Esophagus squamous epithelium (tissue), 5 donors: ENCODE results near the gene CDK17. TPM values are rescaled to one million over a fixed set of nuclear protein-coding genes. Genes with fewer than 3 reads are reported as not detected.

Source experiments
- DNase-seq: peaks from one replicate; lab custom pipeline; 2025; lab: John Stamatoyannopoulos, UW
- H3K27ac ChIP-seq, 4 donors: fragments of 200-600 bp; sonication (generic); one replicate each; pipeline ENCODE4 v1.5.1; 2016 to 2019; ENCODE audit warnings: mild to moderate bottlenecking in 1 of 4
- H3K27me3 ChIP-seq, 4 donors: fragments of 200-600 bp; sonication (generic); 1 replicate in 3 of 4; 2 replicates in 1 of 4; pipeline versions ENCODE4 v1.5.1 to v1.6.0; 2017 to 2021; ENCODE audit warnings: antibody characterized with exemption in 1 of 4
- H3K36me3 ChIP-seq, 3 donors: fragments of 200-600 bp; sonication (generic); one replicate each; pipeline ENCODE4 v1.5.1; 2016 to 2019
- H3K4me1 ChIP-seq, 3 donors: fragments of 200-600 bp; sonication (generic); one replicate each; pipeline ENCODE4 v1.5.1; 2017 to 2019
- H3K4me3 ChIP-seq, 4 donors: fragments of 200-600 bp; sonication (generic); 1 replicate in 3 of 4; 2 replicates in 1 of 4; pipeline ENCODE4 v1.5.1; 2016 to 2019; ENCODE audit warnings: mild to moderate bottlenecking in 2 of 4, moderate library complexity in 1 of 4
- H3K9me3 ChIP-seq, 3 donors: fragments of 200-600 bp; sonication (generic); one replicate each; pipeline ENCODE4 v1.5.1; 2016 to 2019
- CTCF ChIP-seq, 6 experiments: fragments of 450-650 bp in 4 of 6; fragments of 200-600 bp in 2 of 6; sonication (generic) in 2 of 6; IDR thresholded peaks; one replicate each; pipeline ENCODE4 v1.5.1; 2016 to 2019; ENCODE audit warnings: antibody characterized with exemption in 6 of 6, mild to moderate bottlenecking in 4 of 6, moderate library complexity in 4 of 6
- POLR2A ChIP-seq, 4 donors: fragments of 450-650 bp; IDR thresholded peaks; one replicate each; pipeline ENCODE4 v1.6.1; 2017; ENCODE audit warnings: antibody characterized with exemption in 4 of 4, mild to moderate bottlenecking in 4 of 4, moderate library complexity in 3 of 4
- WGBS, 2 donors: methylation state at CpG; one replicate each; pipeline ENCODE4 v1.1.5; 2018; 5-methylcytosine and 5-hydroxymethylcytosine counted together
- intact Hi-C: fragments of 100-400 bp; cut with DNase I; formaldehyde crosslinking; loops from one replicate; pipeline ENCODE4 v1.15.0; 2022
- total RNA-seq, 4 donors: library from RNA; depleted of rRNA; stranded (reverse); fragments of >200 nt; gene quantifications; one replicate each; pipeline ENCODE4 v1.1.0, GENCODE V29; 2016
- donor health status: DM: yes; HTN: yes; CAD: no.

Gene CDK17
- total RNA-seq, 4 donors from 2014 or later: 15.4 to 37.4 (median 19.9) TPM

DNA sequence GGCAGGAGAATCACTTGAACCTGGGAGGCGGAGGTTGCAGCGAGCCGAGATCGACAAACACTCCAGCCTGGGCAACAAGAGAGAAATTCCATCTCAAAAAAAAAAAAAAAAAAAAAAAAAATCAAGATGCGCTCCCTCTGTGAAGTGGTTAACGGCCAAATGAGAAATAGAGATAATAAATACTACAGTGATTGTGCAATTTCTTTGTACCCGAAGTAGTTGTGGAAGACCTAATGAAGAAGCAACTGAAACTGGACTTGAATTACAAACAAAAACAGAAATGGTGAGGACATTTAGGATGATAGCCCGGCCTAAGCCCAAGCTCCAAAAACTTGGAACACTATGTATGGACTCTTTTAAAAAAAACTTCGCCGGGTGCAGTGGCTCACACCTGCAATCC is 44.2 kb upstream of the CDK17 start:
- no peak for DNase-seq
- 94 to 96% methylated on average over 6 to 10 of the region's 10 CpGs for WGBS, 2 donors
- intact Hi-C loops: no loop called here
- H3K36me3 ChIP-seq: no peaks in the 10 kb centered on the region
- no peaks in the 10 kb centered on the region for H3K27me3 ChIP-seq
- no peak for TF ChIP-seq POLR2A (IDR thresholded peaks at IDR 0.05)
- no peak for TF ChIP-seq CTCF (IDR thresholded peaks at IDR 0.05)
- H3K27ac ChIP-seq: no peak overlapping the region
- H3K4me1 ChIP-seq: no peaks in the 10 kb centered on the region
- no peak overlapping the region for H3K4me3 ChIP-seq
- H3K9me3 ChIP-seq: no peaks in the 10 kb centered on the region

DNA sequence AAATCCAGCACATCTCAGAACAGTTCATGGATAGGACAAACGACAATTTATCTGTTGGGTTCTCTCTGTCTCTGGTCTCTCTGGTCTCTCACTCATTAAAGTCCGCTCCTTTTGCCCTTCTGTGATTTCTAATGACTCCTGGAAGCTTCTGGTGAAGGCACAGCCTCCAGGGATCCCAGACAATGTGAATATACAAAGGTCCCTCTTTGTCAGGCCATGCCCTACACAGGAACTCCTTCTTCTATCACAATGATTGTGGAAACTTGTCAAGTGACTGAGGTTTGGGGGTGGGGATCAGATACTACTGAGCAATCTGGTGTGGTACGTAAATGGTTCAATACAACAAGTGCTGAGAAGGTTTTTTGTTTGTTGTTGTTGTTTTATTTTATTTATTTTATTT is 42.7 kb upstream of the CDK17 start:
- no peaks in the 10 kb centered on the region for H3K9me3 ChIP-seq
- no peak overlapping the region for H3K4me3 ChIP-seq
- intact Hi-C loops: no loop called here
- 87 to 96% methylated on average over 3 of the region's 3 CpGs for WGBS, 2 donors
- no peak for TF ChIP-seq POLR2A (IDR thresholded peaks at IDR 0.05)
- no peak for TF ChIP-seq CTCF (IDR thresholded peaks at IDR 0.05)
- no peak for DNase-seq
- H3K27ac ChIP-seq: no peak overlapping the region
- H3K36me3 ChIP-seq: no peaks in the 10 kb centered on the region
- no peaks in the 10 kb centered on the region for H3K4me1 ChIP-seq
- H3K27me3 ChIP-seq: no peaks in the 10 kb centered on the region

DNA sequence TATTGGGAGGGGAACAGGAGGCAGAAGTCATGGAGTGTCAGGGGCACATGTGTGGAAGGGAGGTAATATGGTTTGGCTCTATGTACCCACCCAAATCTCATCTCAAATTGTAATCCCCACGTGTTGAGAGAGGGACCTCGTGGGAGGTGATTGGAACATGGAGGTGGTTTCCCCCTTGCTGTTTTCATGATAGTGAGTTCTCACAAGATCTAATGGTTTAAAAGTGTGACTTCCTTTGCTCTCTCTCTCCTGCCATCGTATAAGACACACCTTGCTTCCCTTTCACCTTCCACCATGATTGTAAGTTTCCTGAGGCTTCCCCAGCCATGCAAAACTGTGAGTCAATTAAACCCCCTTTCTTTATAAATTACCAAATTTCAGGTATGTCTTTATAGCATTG is 41.6 kb upstream of the CDK17 start:
- no peak overlapping the region for H3K4me3 ChIP-seq

DNA sequence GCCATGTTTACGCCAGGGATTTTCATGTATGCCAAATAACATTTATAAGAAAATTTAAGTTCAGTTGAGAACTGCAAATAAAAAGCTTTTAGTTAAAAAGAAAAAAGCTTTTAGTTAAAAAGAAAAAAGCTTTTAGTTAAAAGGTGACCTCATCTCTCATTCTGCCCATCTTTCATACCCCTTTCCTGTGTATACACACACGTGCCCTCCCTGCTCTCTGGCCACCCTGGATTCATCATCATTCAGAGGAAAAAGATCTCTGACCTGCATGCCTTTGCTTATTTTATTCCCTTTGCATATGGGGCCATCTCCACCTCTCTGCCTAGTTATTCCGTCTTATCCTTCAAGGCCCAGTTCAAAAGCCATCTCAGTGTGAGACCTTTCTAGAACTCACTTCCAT is 38.1 kb upstream of the CDK17 start:
- Histone ChIP-seq H3K4me3 (no peak overlapping the region), H3K27ac (no peak overlapping the region), H3K9me3 (no peaks in the 10 kb centered on the region), H3K36me3 (no peaks in the 10 kb centered on the region), H3K27me3 (no peaks in the 10 kb centered on the region), H3K4me1 (no peaks in the 10 kb centered on the region)
- no peak for TF ChIP-seq CTCF (IDR thresholded peaks at IDR 0.05)
- TF ChIP-seq POLR2A (IDR thresholded peaks at IDR 0.05): no peak
- no peak for DNase-seq
- WGBS, 2 donors: 69 to 84% methylated on average over 3 of the region's 3 CpGs
- intact Hi-C loops: no loop called here

More for the DNA sequence above, 41.6 kb upstream of the CDK17 start:
- Histone ChIP-seq H3K27ac (no peak overlapping the region), H3K9me3 (no peaks in the 10 kb centered on the region), H3K27me3 (no peaks in the 10 kb centered on the region), H3K36me3 (no peaks in the 10 kb centered on the region), H3K4me1 (no peaks in the 10 kb centered on the region)
- 44 to 55% methylated on average over 3 of the region's 3 CpGs for WGBS, 2 donors
- intact Hi-C loops: no loop called here
- TF ChIP-seq CTCF (IDR thresholded peaks at IDR 0.05): no peak
- TF ChIP-seq POLR2A (IDR thresholded peaks at IDR 0.05): no peak
- no peak for DNase-seq

DNA sequence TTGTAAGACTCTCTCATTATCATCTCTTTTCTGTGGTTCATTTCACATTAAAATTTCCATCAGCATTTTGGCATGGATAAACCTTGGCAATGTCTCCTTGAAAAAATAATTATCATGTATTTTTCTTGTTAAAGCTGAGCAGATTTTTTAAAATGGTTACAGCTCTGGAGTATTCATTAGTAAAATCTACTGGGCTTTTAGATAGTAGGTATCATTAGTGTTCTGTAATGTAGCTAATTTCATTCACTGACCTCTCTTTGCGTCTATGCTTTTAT is 36.9 kb upstream of the CDK17 start:
- WGBS, 2 donors: 33 to 39% methylated on average over 1 of the region's 1 CpG
- no peaks in the 10 kb centered on the region for H3K4me1 ChIP-seq
- intact Hi-C loops: no loop called here

More for the DNA sequence above, 36.9 kb upstream of the CDK17 start:
- no peaks in the 10 kb centered on the region for H3K9me3 ChIP-seq
- no peak overlapping the region for H3K27ac ChIP-seq
- no peak overlapping the region for H3K4me3 ChIP-seq
- H3K36me3 ChIP-seq: no peaks in the 10 kb centered on the region
- H3K27me3 ChIP-seq: no peaks in the 10 kb centered on the region
- TF ChIP-seq CTCF (IDR thresholded peaks at IDR 0.05) (no peak), POLR2A (IDR thresholded peaks at IDR 0.05) (no peak)
- no peak for DNase-seq
